ENCODE data around the gene KIF13A.

Gene KIF13A

GRCh38 chr6:17842014-17842776 is 145.2 kb downstream of the KIF13A start:
- Histone ChIP-seq H3K9ac (no peak overlapping the region), H3K27ac (no peak overlapping the region), H4K20me1 (no peaks in the 10 kb centered on the region), H3K9me3 (replicated peaks in 1 of 11) (no peaks in the 10 kb centered on the region), H3K4me2 (no peak overlapping the region), H3K36me3 (peaks cover 0 to 81% (median 18%) of the 10 kb centered on the region in 11 experiments; a peak in 15 of 22 replicates), H3K4me1 (peaks cover 0 to 21% (median 0%) of the 10 kb centered on the region in 10 experiments; a peak in 6 of 20 replicates), H3K27me3 (no peaks in the 10 kb centered on the region), H3K4me3 (no peak overlapping the region)
- TF ChIP-seq Cebpa-rat (IDR thresholded peaks at IDR 0.05): no peak

- Histone ChIP-seq H3K4me2 (no peak overlapping the region), H3K4me1 (peaks cover 0 to 12% (median 0%) of the 10 kb centered on the region in 10 experiments; a peak in 6 of 20 replicates)
- TF ChIP-seq Cebpa-rat (IDR thresholded peaks at IDR 0.05): no peak
These were observed 147.8 kb downstream of the KIF13A start for GRCh38 chr6:17839513-17840223.

GRCh38 chr6:17836293-17836692 is 151.1 kb downstream of the KIF13A start:
- no peak for TF ChIP-seq Cebpa-rat (IDR thresholded peaks at IDR 0.05)
- Histone ChIP-seq H3K36me3 (peaks cover 6 to 88% (median 58%) of the 10 kb centered on the region in 11 experiments; a peak in 20 of 22 replicates), H3K4me2 (no peak overlapping the region), H3K4me3 (no peak overlapping the region), H4K20me1 (no peaks in the 10 kb centered on the region), H3K27ac (no peak overlapping the region), H3K4me1 (no peaks in the 10 kb centered on the region), H3K9ac (no peak overlapping the region), H3K9me3 (replicated peaks in 1 of 11) (no peaks in the 10 kb centered on the region), H3K27me3 (no peaks in the 10 kb centered on the region)

More at GRCh38 chr6:17839513-17840223, 147.8 kb downstream of the KIF13A start:
- no peaks in the 10 kb centered on the region for H4K20me1 ChIP-seq
- no peak overlapping the region for H3K9ac ChIP-seq
- H3K4me3 ChIP-seq: no peak overlapping the region
- H3K27me3 ChIP-seq: no peaks in the 10 kb centered on the region
- no peaks in the 10 kb centered on the region for H3K9me3 ChIP-seq (replicated peaks in 1 of 11)
- peaks cover 6 to 81% (median 29%) of the 10 kb centered on the region in 11 experiments; a peak in 20 of 22 replicates for H3K36me3 ChIP-seq
- H3K27ac ChIP-seq: no peak overlapping the region

GRCh38 chr6:17835784-17836183 is 151.7 kb downstream of the KIF13A start:
- Histone ChIP-seq H3K9ac (no peak overlapping the region), H3K4me3 (no peak overlapping the region), H3K27me3 (no peaks in the 10 kb centered on the region), H3K4me2 (no peak overlapping the region), H3K36me3 (peaks cover 6 to 93% (median 63%) of the 10 kb centered on the region in 11 experiments; a peak in 20 of 22 replicates), H4K20me1 (no peaks in the 10 kb centered on the region), H3K4me1 (no peaks in the 10 kb centered on the region), H3K9me3 (replicated peaks in 1 of 11) (no peaks in the 10 kb centered on the region), H3K27ac (no peak overlapping the region)
- TF ChIP-seq Cebpa-rat (IDR thresholded peaks at IDR 0.05): no peak

GRCh38 chr6:17831135-17831534 is 156.3 kb downstream of the KIF13A start:
- Histone ChIP-seq H3K9ac (no peak overlapping the region), H3K27me3 (no peaks in the 10 kb centered on the region), H3K27ac (no peak overlapping the region)

GRCh38 chr6:17829905-17830304 is 157.5 kb downstream of the KIF13A start:
- Histone ChIP-seq H3K9ac (no peak overlapping the region), H3K27ac (no peak overlapping the region), H3K4me3 (no peak overlapping the region), H4K20me1 (no peaks in the 10 kb centered on the region), H3K9me3 (replicated peaks in 1 of 11) (no peaks in the 10 kb centered on the region), H3K4me1 (no peaks in the 10 kb centered on the region; a peak in 1 of 20 replicates), H3K4me2 (no peak overlapping the region), H3K27me3 (no peaks in the 10 kb centered on the region), H3K36me3 (peaks cover 7 to 100% (median 92%) of the 10 kb centered on the region in 11 experiments; a peak in 20 of 22 replicates)
- TF ChIP-seq Cebpa-rat (IDR thresholded peaks at IDR 0.05): no peak

More at GRCh38 chr6:17831135-17831534, 156.3 kb downstream of the KIF13A start:
- Histone ChIP-seq H3K4me1 (no peaks in the 10 kb centered on the region), H3K4me2 (no peak overlapping the region), H3K36me3 (peaks cover 5 to 100% (median 91%) of the 10 kb centered on the region in 11 experiments; a peak in 19 of 22 replicates), H3K4me3 (no peak overlapping the region), H3K9me3 (replicated peaks in 1 of 11) (no peaks in the 10 kb centered on the region), H4K20me1 (no peaks in the 10 kb centered on the region)
- no peak for TF ChIP-seq Cebpa-rat (IDR thresholded peaks at IDR 0.05)

GRCh38 chr6:17828149-17828548 is 159.3 kb downstream of the KIF13A start:
- Histone ChIP-seq H3K36me3 (peaks cover 7 to 98% (median 93%) of the 10 kb centered on the region in 11 experiments; a peak in 20 of 22 replicates), H3K4me3 (no peak overlapping the region), H4K20me1 (no peaks in the 10 kb centered on the region), H3K4me2 (no peak overlapping the region), H3K4me1 (peaks cover 0 to 5% (median 0%) of the 10 kb centered on the region in 10 experiments; a peak in 3 of 20 replicates), H3K27me3 (no peaks in the 10 kb centered on the region), H3K9me3 (replicated peaks in 1 of 11) (no peaks in the 10 kb centered on the region), H3K9ac (no peak overlapping the region), H3K27ac (no peak overlapping the region)
- no peak for TF ChIP-seq Cebpa-rat (IDR thresholded peaks at IDR 0.05)

GRCh38 chr6:17826301-17826700 is 161.1 kb downstream of the KIF13A start:
- Histone ChIP-seq H3K9me3 (replicated peaks in 1 of 11) (no peaks in the 10 kb centered on the region), H3K27ac (no peak overlapping the region), H3K4me1 (peaks cover 0 to 6% (median 0%) of the 10 kb centered on the region in 10 experiments; a peak in 3 of 20 replicates), H3K4me3 (no peak overlapping the region), H3K27me3 (no peaks in the 10 kb centered on the region), H3K4me2 (no peak overlapping the region), H3K36me3 (peaks cover 7 to 97% (median 80%) of the 10 kb centered on the region in 11 experiments; a peak in 20 of 22 replicates), H3K9ac (no peak overlapping the region), H4K20me1 (no peaks in the 10 kb centered on the region)
- TF ChIP-seq Cebpa-rat (IDR thresholded peaks at IDR 0.05): no peak

GRCh38 chr6:17820055-17820454 is 167.4 kb downstream of the KIF13A start:
- no peak overlapping the region for H3K4me2 ChIP-seq
- H3K9me3 ChIP-seq (replicated peaks in 1 of 11): no peaks in the 10 kb centered on the region
- H3K4me3 ChIP-seq: no peak overlapping the region
- H3K9ac ChIP-seq: no peak overlapping the region
- no peak for TF ChIP-seq Cebpa-rat (IDR thresholded peaks at IDR 0.05)
- peaks cover 0 to 64% (median 31%) of the 10 kb centered on the region in 11 experiments; a peak in 18 of 22 replicates for H3K36me3 ChIP-seq
- H4K20me1 ChIP-seq: no peaks in the 10 kb centered on the region
- H3K27me3 ChIP-seq: no peaks in the 10 kb centered on the region
- peaks cover 0 to 6% (median 0%) of the 10 kb centered on the region in 10 experiments; a peak in 2 of 20 replicates for H3K4me1 ChIP-seq
- H3K27ac ChIP-seq: no peak overlapping the region
